Astrocyte of the cerebellum (primary cell): ENCODE data around the gene STARD8.
"Not testable (repeated sequence)": the region's sequence is repeated elsewhere in the genome, so short reads cannot be mapped to it uniquely, and the experiment has no call there.

Experiments used
- DNase-seq: peaks from one replicate; pipeline ENCODE4 v3.0.0-alpha.2; 2011; ENCODE audit warnings: low read depth
- H3K4me3 ChIP-seq: 2 replicates; pipeline ENCODE4 v1.5.1; 2011; ENCODE audit warnings: mild to moderate bottlenecking, low read depth, low read length, moderate library complexity
- CTCF ChIP-seq: IDR thresholded peaks from 2 replicates; pipeline ENCODE4 v1.5.1; 2012; ENCODE audit warnings: low read length, low read depth, moderate library complexity, mild to moderate bottlenecking; ENCODE audit errors: missing control alignments
- in situ Hi-C: cut with HindIII; loops from 2 replicates; pipeline ENCODE4 v1.10.0; 2017; ENCODE audit warnings: low sequenced_read_pairs

The STARD8 gene

DNA sequence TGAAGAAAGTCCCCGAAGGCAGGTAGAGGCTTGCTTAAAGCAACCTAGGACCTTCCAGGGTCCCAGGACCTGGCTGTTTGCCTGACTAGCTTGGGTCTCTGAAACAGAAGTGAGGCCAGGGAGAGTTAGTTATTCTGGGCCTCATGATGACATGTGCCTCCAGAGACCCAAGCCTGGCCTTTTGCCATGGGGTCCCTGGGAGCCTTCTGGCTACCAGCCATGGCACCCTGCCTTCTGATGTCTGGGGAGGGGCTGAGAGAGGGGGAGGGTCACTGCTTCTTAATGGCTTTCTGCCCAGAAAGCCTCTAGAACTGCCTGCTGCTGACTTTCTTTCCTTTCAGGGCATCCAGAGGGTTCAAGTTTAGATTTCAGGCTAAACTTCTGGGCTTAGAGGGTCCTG, 1.0 kb upstream of the STARD8 start:
- TF ChIP-seq CTCF, result no peak

DNA sequence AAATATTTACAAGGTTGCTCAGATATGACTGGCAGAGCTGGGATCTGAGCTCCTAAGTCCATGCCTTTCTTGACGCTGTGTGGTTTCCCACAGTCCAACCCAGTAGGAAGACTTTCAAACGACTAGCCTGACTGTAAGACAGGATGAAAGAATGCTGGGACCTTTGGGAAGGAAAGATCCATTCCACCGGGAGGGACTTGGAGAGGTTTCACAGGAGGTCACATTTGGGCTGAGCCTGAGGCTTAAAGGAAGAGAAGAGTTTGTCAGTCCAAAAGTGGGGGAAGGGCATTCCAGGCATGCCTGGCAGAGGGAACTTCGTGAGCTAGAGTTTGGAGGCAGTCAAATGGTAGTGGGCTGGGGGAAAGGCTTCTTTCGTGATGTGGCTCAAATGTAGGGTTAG, 1.5 kb downstream of the STARD8 start:
- DNase-seq, result no peak
- no peak for TF ChIP-seq CTCF
- H3K4me3 ChIP-seq, result no peak overlapping the region
- in situ Hi-C loops, result no loop called here

More for the DNA sequence above, 1.0 kb upstream of the STARD8 start:
- no peak overlapping the region for H3K4me3 ChIP-seq
- no peak for DNase-seq
- in situ Hi-C loops, result no loop called here

DNA sequence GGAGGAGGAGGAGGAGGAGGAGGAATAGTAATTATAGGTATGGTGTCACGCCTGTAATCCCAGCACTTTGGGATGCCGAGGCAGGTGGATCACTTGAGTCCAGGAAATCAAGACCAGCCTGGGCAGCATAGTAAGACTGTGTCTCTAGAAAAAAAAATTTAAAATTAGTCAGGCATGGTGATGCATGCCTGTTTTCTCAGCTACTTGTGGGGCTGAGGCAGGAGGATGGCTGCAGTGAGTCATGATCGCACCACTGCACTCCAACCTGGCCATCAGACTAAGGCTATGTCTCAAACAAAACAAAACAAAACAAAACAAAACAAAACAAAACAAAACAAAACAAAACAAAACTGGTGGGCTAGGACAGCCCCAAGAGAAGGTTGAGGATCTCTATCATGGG, 3.0 kb downstream of the STARD8 start:
- TF ChIP-seq CTCF, result no peak
- in situ Hi-C loops, result no loop called here
- no peak overlapping the region for H3K4me3 ChIP-seq
- no peak for DNase-seq

DNA sequence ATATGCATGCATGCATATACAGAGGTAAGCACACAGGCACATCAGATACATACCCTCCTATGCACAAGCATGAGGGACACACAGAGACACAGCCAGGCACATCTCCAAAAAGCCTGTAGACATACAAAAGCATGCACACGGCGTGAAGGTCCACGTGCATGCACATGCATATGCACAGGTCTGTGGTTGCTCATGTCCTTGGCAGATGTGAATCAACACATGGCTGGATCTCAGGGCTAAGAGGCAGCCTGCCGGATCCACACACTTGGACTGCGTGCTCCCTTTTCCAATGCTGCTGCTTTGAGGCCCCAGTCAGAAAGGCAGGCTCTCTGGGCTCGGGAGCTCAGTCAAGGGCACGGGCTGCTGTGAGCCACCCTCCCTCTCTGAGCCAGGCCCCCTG, 3.6 kb downstream of the STARD8 start:
- in situ Hi-C loops, result no loop called here

GRCh38 chrX:68652326-68653170, 5.1 kb downstream of the STARD8 start:
- H3K4me3 ChIP-seq, result no peak overlapping the region
- TF ChIP-seq CTCF, result no peak
- in situ Hi-C loops, result no loop called here
- DNase-seq, result no peak

More for the DNA sequence above, 3.6 kb downstream of the STARD8 start:
- TF ChIP-seq CTCF, result no peak
- no peak for DNase-seq
- no peak overlapping the region for H3K4me3 ChIP-seq

- DNase-seq, result no peak
- no peak for TF ChIP-seq CTCF
- in situ Hi-C loops, result no loop called here
- H3K4me3 ChIP-seq, result no peak overlapping the region
Measured at GRCh38 chrX:68654693-68655092, 7.2 kb downstream of the STARD8 start.

DNA sequence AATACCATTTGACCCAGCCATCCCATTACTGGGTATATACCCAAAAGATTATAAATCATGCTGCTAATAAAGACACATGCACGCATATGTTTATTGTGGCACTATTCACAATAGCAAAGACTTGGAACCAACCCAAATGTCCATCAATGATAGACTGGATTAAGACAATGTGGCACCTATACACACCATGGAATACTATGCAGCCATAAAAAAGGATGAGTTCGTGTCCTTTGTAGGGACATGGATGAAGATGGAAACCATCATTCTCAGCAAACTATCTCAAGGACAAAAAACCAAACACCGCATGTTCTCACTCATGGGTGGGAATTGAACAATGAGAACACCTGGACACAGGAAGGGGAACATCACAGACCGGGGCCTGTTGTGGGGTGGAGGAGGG, 9.0 kb downstream of the STARD8 start:
- in situ Hi-C loops, DNase-seq: not testable (repeated sequence)

More for the DNA sequence above, 9.0 kb downstream of the STARD8 start:
- H3K4me3 ChIP-seq, result not testable (repeated sequence)
